Measurements from ENCODE around the gene RBFOX2.

DNA sequence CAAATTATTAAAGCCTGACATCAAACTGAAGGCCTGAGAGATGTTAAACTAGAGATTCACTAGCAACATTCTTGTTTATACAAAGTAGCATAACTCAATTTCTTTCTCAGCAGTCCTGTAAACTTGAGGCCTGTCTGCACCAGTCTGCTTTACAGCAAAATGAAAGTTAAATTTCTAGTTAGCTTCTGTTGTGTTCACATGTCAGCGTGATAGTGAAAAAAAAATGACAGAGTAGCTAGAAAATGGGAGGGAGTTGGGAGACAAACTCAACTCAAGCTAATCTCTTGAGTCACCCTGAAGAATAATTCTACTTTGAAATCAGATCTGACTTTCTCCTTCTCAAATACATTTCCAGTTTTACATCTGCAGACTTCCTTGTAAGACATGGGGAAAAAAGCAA is 6.5 kb downstream of the RBFOX2 start:
- no peak for TF ChIP-seq RFX5 (IDR thresholded peaks at IDR 0.05)
- TF ChIP-seq, protein P1, sequence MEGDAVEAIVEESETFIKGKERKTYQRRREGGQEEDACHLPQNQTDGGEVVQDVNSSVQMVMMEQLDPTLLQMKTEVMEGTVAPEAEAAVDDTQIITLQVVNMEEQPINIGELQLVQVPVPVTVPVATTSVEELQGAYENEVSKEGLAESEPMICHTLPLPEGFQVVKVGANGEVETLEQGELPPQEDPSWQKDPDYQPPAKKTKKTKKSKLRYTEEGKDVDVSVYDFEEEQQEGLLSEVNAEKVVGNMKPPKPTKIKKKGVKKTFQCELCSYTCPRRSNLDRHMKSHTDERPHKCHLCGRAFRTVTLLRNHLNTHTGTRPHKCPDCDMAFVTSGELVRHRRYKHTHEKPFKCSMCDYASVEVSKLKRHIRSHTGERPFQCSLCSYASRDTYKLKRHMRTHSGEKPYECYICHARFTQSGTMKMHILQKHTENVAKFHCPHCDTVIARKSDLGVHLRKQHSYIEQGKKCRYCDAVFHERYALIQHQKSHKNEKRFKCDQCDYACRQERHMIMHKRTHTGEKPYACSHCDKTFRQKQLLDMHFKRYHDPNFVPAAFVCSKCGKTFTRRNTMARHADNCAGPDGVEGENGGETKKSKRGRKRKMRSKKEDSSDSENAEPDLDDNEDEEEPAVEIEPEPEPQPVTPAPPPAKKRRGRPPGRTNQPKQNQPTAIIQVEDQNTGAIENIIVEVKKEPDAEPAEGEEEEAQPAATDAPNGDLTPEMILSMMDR (IDR thresholded peaks at IDR 0.05) = no peak
- TF ChIP-seq, protein P2, sequence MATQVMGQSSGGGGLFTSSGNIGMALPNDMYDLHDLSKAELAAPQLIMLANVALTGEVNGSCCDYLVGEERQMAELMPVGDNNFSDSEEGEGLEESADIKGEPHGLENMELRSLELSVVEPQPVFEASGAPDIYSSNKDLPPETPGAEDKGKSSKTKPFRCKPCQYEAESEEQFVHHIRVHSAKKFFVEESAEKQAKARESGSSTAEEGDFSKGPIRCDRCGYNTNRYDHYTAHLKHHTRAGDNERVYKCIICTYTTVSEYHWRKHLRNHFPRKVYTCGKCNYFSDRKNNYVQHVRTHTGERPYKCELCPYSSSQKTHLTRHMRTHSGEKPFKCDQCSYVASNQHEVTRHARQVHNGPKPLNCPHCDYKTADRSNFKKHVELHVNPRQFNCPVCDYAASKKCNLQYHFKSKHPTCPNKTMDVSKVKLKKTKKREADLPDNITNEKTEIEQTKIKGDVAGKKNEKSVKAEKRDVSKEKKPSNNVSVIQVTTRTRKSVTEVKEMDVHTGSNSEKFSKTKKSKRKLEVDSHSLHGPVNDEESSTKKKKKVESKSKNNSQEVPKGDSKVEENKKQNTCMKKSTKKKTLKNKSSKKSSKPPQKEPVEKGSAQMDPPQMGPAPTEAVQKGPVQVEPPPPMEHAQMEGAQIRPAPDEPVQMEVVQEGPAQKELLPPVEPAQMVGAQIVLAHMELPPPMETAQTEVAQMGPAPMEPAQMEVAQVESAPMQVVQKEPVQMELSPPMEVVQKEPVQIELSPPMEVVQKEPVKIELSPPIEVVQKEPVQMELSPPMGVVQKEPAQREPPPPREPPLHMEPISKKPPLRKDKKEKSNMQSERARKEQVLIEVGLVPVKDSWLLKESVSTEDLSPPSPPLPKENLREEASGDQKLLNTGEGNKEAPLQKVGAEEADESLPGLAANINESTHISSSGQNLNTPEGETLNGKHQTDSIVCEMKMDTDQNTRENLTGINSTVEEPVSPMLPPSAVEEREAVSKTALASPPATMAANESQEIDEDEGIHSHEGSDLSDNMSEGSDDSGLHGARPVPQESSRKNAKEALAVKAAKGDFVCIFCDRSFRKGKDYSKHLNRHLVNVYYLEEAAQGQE (IDR thresholded peaks at IDR 0.05) = no peak
- no peak for TF ChIP-seq SMC3 (IDR thresholded peaks at IDR 0.05)
- TF ChIP-seq CHD2 (IDR thresholded peaks at IDR 0.05; ENCODE audit: low read length, partially characterized antibody) = no peak
- TF ChIP-seq SREBF2 (IDR thresholded peaks at IDR 0.05) = no peak
- TF ChIP-seq EP300 (IDR thresholded peaks at IDR 0.05) = no peak
